Ovary (tissue), 9 donors: ENCODE measurements around the gene DNAJC15. TPM values are rescaled to one million over a fixed set of nuclear protein-coding genes. Genes with fewer than 3 reads are reported as not detected.
"Not testable (repeated sequence)": the region's sequence is repeated elsewhere in the genome, so short reads cannot be mapped to it uniquely, and the experiment has no call there.

Source experiments
- DNase-seq, 5 donors: peaks; one replicate each; pipeline ENCODE4 v3.0.0-alpha.2; 2019 to 2020
- H3K27ac ChIP-seq, 2 donors: fragments of 200-600 bp; one replicate each; pipeline versions ENCODE4 v1.5.1 to v1.8.0; 2019 to 2022
- H3K27me3 ChIP-seq: fragments of 200-600 bp; one replicate; pipeline ENCODE4 v1.8.0; 2022
- H3K36me3 ChIP-seq: fragments of 200-600 bp; sonication (generic); one replicate; pipeline ENCODE4 v1.5.1; 2019
- H3K4me1 ChIP-seq: one replicate; pipeline ENCODE4 v1.8.1; 2013; ENCODE audit warnings: mild to moderate bottlenecking, moderate library complexity; ENCODE audit not compliant: insufficient read depth
- H3K4me3 ChIP-seq: fragments of 200-600 bp; sonication (generic); one replicate; pipeline ENCODE4 v1.5.1; 2017
- H3K9me3 ChIP-seq, 2 donors: fragments of 200-600 bp in 1 of 2; sonication (generic) in 1 of 2; one replicate each; pipeline versions ENCODE4 v1.5.1 to v1.8.1; 2013 to 2019; ENCODE audit warnings: mild to moderate bottlenecking in 1 of 2, moderate library complexity in 1 of 2
- EP300 ChIP-seq: sonication (generic); formaldehyde crosslinking; IDR thresholded peaks from one replicate; pipeline ENCODE4 v1.6.1; 2017; ENCODE audit warnings: antibody characterized with exemption
- POLR2A ChIP-seq: fragments of 450-650 bp; IDR thresholded peaks from one replicate; pipeline ENCODE4 v1.6.1; 2017; ENCODE audit warnings: antibody characterized with exemption, mild to moderate bottlenecking, moderate library complexity
- WGBS, 3 donors: extraction: QIAGEN DNeasy Blood & Tissue Kit in 1 of 3; methylation state at CpG; one replicate each; pipeline versions ENCODE4 v1.1.5 to v1.1.7; 2013 to 2017; 5-methylcytosine and 5-hydroxymethylcytosine counted together
- intact Hi-C, 4 donors: fragments of 100-400 bp; cut with DNase I; formaldehyde crosslinking; loops; one replicate each; pipeline versions ENCODE4 v1.11.0 to v1.15.1; 2022 to 2023
- polyA plus RNA-seq, 2 donors: library from polyadenylated mRNA; stranded (reverse); fragments of 200-250 nt in 1 of 2; fragments of 350-450 nt in 1 of 2; fragmentation: Illumina TruSeq in 1 of 2; extraction: RNeasy Lipid Tissue Mini Kit (QIAGEN cat#74804) in 1 of 2; gene quantifications; one replicate each; pipeline ENCODE4 v1.2.3, GENCODE V29; 2013 to 2014
- total RNA-seq, 7 donors: library from RNA; depleted of rRNA in 2 of 7; stranded (reverse); fragments of >200 nt in 2 of 7; fragmentation: NEBNext Ultra II Directional in 3 of 7; extraction: Animal tissue kit (Norgen Biotek cat#: 25700) in 3 of 7; gene quantifications; one replicate each; pipeline versions ENCODE4 v1.1.0 to v1.2.4, GENCODE V29; 2016 to 2023
- TF ChIP-seq, protein P1 (sequence below), 3 donors: fragments of 450-650 bp in 2 of 3; fragments of 200-600 bp in 1 of 3; IDR thresholded peaks; one replicate each; pipeline versions ENCODE4 v1.5.1 to v1.8.0; 2016 to 2022; ENCODE audit warnings: antibody characterized with exemption in 3 of 3, mild to moderate bottlenecking in 1 of 3
- donor health status: DM: no; HTN: no; CAD: no; lungs with moderate emphysema.
- donor health status: DM: no; HTN: no; CAD: no.
- donor health status: Bipolar disorder and iron deficiency.
- donor health status: DM: yes; HTN: yes; CAD: no.
- donor health status: DM: no; HTN: no; CAD: no.
- donor health status: DM: yes; HTN: yes; CAD: no.

Gene DNAJC15
- total and polyA plus RNA-seq, 9 donors, result 0.23 to 6.2 (median 2.9) TPM

DNA sequence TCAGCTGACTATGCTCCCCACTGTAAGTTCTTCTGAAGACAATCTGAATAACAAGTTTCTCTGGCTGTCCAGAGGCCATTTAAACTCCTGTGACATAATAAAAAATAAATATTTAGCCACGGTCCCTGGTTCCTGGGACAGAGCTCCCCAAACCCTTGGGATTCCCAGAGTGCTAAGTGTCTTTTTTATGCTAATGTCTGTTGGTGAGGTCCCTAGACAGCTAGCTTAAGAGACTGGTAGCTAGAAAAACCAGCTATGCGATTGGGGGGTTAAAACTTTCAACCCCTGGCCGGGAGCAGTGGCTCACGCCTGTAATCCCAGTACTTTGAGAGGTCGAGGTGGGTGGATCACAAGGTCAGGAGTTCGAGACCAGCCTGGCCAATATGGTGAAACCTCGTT, 37.2 kb upstream of the DNAJC15 start:
- Histone ChIP-seq H3K4me1 (peaks cover 4% of the 10 kb centered on the region), H3K4me3 (no peak overlapping the region), H3K27ac (peak overlapping the region in 1 of 2 donors; percentile 25), H3K36me3 (no peaks in the 10 kb centered on the region), H3K9me3 (no peaks in the 10 kb centered on the region), H3K27me3 (no peaks in the 10 kb centered on the region)
- TF ChIP-seq POLR2A (no peak), EP300 (no peak)
- TF ChIP-seq, protein P1, sequence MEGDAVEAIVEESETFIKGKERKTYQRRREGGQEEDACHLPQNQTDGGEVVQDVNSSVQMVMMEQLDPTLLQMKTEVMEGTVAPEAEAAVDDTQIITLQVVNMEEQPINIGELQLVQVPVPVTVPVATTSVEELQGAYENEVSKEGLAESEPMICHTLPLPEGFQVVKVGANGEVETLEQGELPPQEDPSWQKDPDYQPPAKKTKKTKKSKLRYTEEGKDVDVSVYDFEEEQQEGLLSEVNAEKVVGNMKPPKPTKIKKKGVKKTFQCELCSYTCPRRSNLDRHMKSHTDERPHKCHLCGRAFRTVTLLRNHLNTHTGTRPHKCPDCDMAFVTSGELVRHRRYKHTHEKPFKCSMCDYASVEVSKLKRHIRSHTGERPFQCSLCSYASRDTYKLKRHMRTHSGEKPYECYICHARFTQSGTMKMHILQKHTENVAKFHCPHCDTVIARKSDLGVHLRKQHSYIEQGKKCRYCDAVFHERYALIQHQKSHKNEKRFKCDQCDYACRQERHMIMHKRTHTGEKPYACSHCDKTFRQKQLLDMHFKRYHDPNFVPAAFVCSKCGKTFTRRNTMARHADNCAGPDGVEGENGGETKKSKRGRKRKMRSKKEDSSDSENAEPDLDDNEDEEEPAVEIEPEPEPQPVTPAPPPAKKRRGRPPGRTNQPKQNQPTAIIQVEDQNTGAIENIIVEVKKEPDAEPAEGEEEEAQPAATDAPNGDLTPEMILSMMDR (IDR thresholded peaks at IDR 0.05), result no peak
- intact Hi-C loops, result no loop called here
- DNase-seq, result no peak
- 79 to 83% (median 80%) methylated on average over 7 of the region's 7 CpGs for WGBS, 3 donors

DNA sequence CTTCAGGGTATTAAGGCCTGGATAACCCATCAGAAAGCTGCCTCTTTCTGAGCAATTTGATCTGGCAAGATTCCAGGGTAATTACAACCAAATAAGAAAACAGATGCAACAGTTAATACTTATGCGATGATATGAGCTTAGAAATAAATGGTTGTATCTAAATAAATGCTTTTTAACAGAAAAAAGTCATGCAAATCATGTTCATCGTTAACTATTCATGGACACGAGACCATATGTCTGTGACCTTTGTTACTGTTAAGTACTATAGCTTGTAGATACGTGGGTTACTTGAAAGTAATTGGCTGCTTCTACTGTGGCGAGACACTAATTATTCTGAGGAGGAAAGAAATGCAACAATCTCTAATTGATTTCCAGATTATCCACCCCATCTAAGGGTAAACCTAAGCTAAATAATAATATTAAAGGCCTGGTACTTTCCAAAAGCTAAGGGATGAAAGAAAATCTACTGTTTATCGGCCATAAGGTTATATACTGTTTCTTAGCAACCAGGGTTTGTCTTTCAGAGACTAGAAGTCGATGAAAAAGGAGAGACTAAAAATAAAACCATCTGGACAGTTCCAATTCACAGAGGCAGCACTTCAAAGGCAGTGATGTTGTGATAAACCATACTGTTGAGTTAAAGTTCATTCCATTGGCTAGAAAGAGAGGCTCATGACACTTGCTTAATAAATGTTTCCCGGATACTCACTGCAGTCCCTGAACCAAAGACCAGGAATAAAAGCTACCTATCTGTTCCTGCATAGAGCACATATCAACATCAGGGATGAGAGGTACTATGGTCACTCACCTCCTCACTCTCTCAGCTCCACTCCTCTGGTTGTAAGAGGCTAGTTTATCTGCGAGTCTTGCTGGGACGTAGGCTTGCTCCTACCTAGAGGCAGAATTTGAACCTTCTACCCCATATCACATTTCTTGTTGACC, 32.8 kb upstream of the DNAJC15 start:
- Histone ChIP-seq H3K4me1 (peaks cover 5% of the 10 kb centered on the region), H3K36me3 (no peaks in the 10 kb centered on the region), H3K27me3 (no peaks in the 10 kb centered on the region), H3K4me3 (no peak overlapping the region), H3K9me3 (no peaks in the 10 kb centered on the region), H3K27ac (no peak overlapping the region)
- intact Hi-C loops, result no loop called here
- DNase-seq, result no peak
- WGBS, 3 donors, result 67 to 72% (median 70%) methylated on average over 10 of the region's 10 CpGs
- TF ChIP-seq, protein P1 (IDR thresholded peaks at IDR 0.05), result no peak
- TF ChIP-seq EP300, result no peak
- TF ChIP-seq POLR2A, result no peak

DNA sequence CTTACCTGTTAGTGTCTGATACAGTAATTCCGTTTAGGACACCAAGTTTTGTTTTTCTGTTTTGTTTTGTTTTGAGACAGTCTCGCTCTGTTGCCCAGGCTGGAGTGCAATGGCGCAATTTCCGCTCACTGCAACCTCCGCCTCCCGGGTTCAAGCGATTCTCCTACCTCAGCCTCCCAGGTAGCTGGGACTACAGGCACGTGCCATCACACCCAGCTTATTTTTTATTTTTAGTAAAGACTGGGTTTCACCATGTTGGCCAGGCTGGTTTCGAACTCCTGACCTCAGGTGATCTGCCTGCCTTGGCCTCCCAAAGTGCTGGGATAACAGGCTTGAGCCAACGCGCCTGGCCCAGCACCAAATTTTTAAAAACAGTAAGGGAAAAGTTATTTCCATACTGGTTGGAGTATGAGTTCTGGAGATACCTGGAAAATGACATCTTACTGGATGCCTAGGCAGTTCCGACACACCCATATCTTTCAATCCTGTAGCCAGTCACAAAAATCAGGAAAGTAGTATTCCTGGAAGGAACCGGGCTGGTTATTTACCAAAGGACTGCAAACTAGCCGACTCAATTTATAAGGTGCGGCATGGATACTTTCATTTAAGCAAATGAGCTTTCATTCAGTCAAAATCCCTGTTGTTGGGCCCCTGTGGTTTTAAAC, 32.0 kb upstream of the DNAJC15 start:
- H3K36me3 ChIP-seq, H3K27me3 ChIP-seq, H3K4me1 ChIP-seq, H3K9me3 ChIP-seq, intact Hi-C loops: not testable (repeated sequence)
- peak overlapping the region; percentile 50 for H3K4me3 ChIP-seq
- 49 to 58% (median 58%) methylated on average over 15 of the region's 15 CpGs for WGBS, 3 donors
- H3K27ac ChIP-seq, result peak overlapping the region; percentile 67 to 85
- peak in 1 of 5 donors; percentile 17 for DNase-seq

DNA sequence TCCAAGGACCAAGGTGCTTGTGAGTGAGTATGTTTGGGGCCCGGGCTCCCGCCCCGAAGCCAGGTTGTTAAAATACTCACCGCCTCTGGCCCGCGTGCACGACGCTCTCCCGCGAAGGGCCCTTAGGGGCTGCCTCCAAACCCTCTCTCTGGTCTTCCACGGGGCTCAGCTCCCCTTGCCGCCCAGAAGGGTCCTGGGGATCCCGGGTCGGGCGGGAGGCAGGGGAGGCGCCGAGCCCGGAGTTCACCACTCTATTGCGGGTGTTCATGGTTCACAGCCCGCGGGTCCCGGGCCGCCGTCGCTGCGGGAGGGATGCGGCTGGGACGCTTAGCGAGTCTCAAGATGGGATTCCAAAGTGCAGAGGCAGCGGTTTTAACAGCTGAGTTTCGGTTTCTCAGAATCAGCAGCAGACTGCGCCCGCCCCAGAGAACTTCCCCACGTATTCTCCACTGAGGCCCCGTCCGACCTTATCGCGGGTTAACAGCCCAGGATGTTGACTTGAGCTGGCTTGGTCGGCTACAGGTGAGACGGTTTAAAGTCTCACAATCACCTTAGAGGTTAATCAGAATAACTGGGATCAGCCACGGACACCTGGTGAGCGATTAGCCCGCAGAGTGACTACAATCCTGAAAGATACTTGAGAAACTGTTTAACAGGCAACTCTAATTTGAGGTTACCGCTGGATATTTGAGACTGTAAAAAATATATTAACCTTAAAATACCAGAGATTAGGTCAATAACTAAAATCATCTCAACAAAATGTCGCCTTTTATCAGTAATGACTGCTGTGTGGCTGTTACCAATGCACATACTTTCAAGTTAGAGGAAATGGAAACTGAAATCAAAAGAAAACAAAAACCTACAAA, 31.3 kb upstream of the DNAJC15 start, which contains the start of gene EPSTI1:
Gene EPSTI1, minus strand, starts transcription at position 344 of the 866 bp plus-strand sequence. Its CDS starts 76 bp downstream, at position 268.
- Histone ChIP-seq H3K4me3 (peak within 1 kb of the TSS; percentile 50), H3K4me1 (peaks cover 5% of the 10 kb centered on the region), H3K9me3 (no peaks in the 10 kb centered on the region), H3K27me3 (no peaks in the 10 kb centered on the region), H3K36me3 (no peaks in the 10 kb centered on the region), H3K27ac (peak within 1 kb of the TSS; percentile 67 to 85)
- WGBS, 3 donors, result 1 to 2% (median 2%) methylated on average over 41 to 45 of the region's 45 CpGs
- intact Hi-C loops, result no loop called here
- peak; percentile 58 to 75 (median 65) for DNase-seq
- TF ChIP-seq, protein P1 (IDR thresholded peaks at IDR 0.05), result no peak
- TF ChIP-seq EP300, result no peak
- no peak for TF ChIP-seq POLR2A
